GM19099 (cell line): ENCODE measurements around the gene HERPUD1.

Source experiments
- POLR2A ChIP-seq: IDR thresholded peaks from 3 replicates; pipeline ENCODE4 v1.6.1; 2011; ENCODE audit warnings: low read depth; ENCODE audit not compliant: insufficient read length; ENCODE audit errors: extremely low read depth

The HERPUD1 gene

GRCh38 chr16:56974549-56975300 is 42.8 kb downstream of the HERPUD1 start:
- TF ChIP-seq POLR2A = no peak

DNA sequence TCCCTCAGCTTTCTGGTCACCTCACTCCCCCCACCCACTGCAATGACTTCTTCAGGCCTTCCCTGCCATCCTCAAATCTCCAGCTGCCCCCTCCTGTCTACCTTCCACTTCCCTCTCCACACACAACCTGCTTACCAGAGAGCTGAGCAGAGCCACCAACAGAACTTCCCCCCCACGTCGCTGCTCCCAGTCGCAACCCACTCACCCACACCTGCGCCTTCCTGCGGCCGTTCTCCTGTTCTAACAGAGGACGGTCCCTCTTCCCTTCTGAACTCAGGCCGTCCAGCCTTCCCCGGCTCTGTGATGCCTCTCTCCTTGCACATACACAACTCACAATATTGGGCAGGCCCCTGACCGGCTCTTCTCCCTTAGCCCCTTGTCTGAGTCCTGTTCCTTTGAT is 43.8 kb downstream of the HERPUD1 start:
- TF ChIP-seq POLR2A = no peak

DNA sequence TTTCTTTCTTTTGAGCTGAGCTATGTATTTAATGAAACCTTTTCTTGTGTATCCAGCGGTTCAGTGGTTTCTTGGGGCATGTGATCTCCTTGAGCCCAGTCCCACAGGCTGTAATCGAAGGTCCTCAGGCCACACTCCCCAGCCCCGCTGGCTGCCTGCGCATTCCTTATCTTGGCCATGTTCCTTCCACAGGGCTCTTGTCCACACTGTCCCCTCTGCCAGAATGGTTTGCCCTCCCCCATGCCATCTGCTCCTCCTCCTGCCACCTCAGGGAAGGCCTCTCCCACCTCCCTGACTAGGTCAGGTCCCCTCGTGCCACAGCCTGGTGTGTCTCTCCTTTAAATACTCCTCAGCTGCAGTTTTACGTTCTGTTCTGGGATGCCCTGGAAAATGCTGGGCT is 45.3 kb downstream of the HERPUD1 start:
- no peak for TF ChIP-seq POLR2A

DNA sequence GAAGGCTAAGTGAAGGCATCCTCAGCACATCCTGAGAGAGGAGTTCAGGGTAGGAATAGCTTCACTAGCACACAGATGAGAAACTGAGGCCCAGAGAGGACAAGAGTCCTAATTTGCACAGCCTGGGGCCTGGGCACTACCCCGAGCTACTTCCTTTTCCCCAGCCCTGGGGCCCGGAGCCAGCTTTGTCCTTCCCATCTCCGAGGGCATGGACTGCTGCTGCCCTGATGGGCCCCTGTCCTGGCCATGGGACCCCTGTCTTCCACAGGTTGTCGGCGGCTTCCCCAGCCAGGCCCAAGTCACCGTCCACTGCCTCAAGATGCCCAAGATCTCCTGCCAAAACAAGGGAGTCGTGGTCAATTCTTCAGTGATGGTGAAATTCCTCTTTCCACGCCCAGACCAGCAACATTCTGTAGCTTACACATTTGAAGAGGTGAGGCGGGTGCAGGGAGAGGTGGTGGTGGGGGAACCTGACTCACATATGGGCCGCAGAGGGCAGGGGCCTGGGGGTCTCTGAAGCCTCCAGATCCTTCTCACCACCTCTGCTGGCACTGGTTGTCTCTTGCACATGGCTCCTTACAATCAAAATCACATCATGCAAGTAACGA is 46.0 kb downstream of the HERPUD1 start:
- no peak for TF ChIP-seq POLR2A

DNA sequence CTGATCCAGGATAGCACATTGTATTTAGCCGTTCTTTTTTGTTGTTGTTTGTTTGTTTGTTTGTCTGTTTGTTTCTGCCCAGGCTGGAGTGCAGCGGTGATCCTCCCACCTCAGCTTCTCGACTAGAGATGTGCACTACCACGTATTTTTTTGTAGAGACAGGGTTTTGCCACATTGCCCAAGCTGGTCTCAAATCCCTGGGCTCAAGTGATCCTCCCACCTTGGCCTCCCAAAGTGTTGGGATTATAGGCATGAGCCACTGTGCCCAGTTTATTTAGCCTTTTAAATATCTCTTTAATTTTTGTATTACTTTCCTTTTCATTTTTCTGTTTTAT is 48.2 kb downstream of the HERPUD1 start:
- TF ChIP-seq POLR2A = no peak

GRCh38 chr16:56980792-56981724 is 49.1 kb downstream of the HERPUD1 start:
- TF ChIP-seq POLR2A = no peak

DNA sequence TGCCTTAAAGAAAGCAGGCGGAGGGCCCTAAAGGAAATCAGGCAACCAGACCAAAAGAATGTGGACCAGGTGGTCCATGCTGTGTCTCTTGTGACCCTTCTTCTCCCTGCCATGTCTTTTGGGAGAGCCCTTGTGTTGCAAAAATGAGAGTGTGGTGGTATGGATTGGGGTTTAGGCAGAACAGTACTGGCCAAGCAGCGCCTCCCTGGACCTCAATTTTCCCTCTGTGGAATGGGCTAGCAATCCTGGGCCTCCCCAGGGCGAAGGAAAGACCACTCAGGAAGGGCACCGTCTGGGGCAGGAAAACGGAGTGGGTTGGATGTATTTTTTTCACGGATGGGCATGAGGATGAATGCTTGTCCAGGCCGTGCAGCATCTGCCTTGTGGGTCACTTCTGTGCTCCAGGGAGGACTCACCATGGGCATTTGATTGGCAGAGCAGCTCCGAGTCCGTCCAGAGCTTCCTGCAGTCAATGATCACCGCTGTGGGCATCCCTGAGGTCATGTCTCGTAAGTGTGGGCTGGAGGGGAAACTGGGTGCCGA is 49.9 kb downstream of the HERPUD1 start:
- no peak for TF ChIP-seq POLR2A

DNA sequence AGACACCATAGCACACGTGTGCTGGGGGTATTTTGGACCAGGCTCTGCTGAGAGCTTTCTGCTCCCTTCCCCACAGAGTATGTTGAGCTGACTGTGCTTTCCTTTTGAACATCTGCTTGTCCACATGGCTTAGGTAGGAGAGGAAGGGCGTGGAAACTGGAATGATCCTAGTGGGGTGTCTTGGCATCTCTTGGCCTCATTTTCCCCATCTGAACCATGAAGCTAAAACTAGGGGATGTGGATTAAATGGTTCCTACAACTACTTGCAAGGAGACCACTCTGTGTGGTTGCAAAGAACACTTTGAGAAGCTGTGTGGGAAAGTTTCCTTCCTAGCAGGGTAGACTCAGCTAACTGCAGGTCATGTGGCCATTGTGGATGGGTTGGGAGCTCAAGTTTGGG is 50.8 kb downstream of the HERPUD1 start:
- TF ChIP-seq POLR2A = no peak

DNA sequence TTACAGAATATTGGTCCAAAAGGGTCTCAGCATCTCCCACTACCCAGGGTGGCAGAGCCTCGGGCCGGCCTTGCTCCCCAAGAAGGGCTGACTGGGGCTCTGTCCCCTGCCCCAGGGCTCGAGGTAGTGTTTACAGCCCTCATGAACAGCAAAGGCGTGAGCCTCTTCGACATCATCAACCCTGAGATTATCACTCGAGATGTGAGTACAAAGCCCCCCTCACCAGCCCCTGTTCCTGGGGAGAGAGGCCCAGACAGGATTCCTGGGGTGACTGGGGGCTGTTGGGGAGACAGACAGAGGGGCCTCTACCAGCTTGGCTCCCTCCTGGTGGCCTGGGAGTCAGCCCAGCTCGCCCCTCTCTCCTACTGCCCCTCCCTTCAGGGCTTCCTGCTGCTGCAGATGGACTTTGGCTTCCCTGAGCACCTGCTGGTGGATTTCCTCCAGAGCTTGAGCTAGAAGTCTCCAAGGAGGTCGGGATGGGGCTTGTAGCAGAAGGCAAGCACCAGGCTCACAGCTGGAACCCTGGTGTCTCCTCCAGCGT is 51.3 kb downstream of the HERPUD1 start:
- no peak for TF ChIP-seq POLR2A

GRCh38 chr16:56984639-56985038 is 52.7 kb downstream of the HERPUD1 start:
- TF ChIP-seq POLR2A = no peak

DNA sequence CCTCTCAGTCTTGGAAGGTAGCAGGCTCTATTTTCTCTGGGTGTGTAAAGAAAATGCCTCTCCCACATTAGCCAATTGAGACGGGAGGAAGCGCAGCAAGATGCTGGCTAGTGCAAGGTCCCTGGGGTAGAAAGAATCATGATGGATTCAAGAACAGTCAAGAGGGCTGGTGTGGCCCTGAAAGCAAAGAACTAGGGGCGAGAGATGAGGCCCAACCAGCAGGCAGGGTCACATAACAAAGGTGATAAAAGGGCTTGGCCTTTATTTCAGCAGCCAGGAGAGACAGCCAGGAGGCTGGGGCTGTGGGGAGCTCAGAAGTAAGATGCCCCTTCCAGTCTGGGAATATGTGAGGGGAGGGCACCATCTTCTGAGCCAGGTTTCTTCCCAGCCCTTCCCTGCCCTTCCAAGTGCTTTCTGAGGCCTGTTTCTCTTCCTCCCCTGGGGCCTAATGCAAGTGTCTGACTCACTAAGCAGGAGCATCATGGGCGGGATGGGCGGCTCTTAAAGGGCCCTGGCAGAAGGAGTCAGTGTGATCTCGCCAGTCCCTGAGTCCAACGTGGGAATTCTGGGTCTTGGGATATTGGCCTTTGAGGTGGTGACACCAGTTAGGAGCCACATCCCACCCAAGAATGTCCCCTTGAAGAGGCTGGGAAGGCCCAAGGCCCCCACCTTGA is 53.5 kb downstream of the HERPUD1 start:
- no peak for TF ChIP-seq POLR2A

DNA sequence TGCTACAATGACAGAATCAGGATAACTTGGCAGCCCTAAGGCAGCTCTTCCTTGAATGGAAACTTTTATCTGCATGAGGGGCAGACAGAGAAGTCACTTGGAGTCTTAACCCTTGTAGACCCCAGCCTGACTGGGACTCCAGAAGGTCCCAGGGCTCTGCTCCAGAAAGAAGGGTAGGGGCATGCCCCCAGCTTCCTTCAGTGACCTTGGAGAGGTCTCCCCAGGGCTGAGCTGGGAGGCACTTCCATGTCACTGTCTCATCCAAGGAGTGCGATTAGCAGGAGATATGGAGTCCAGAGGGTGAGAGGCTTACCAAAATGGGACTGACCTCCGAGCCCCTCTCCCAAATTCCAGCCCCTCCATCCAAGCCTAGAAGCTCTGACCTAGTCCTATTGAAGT is 54.0 kb downstream of the HERPUD1 start:
- no peak for TF ChIP-seq POLR2A

- TF ChIP-seq POLR2A = no peak
Measured at GRCh38 chr16:56986361-56986760, 54.4 kb downstream of the HERPUD1 start.

- TF ChIP-seq POLR2A = no peak
Measured at GRCh38 chr16:56987692-56988091, 55.8 kb downstream of the HERPUD1 start.

- TF ChIP-seq POLR2A = no peak
Measured at GRCh38 chr16:56988161-56988947, 56.4 kb downstream of the HERPUD1 start.
